ENCODE results near the gene NID1. TPM values are rescaled to one million over a fixed set of nuclear protein-coding genes. Genes with fewer than 3 reads are reported as not detected.

The NID1 gene
- total RNA-seq, 1 experiment from 2014 or later = 0.32 TPM

DNA sequence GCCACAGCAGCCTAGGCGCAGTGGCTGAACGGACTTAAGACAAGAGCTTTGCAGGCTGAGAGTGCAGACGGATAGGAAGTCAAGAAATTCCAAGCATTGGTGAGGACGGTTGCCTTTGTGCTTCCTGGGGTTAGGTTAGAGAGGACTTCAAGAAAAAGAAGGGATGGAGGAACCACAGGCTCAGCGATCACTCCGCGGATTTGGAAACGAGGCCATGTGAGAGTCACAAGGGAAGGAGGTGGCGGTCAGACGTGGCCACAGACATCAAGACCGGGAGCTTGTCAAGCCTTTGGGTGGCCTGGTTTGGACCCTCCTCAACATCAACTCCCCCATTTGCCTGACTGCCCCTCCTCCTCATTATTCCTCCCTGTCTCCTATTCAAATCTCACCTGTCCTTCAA lies 62.3 kb downstream of the NID1 start (continued):
- TF ChIP-seq, protein P1, sequence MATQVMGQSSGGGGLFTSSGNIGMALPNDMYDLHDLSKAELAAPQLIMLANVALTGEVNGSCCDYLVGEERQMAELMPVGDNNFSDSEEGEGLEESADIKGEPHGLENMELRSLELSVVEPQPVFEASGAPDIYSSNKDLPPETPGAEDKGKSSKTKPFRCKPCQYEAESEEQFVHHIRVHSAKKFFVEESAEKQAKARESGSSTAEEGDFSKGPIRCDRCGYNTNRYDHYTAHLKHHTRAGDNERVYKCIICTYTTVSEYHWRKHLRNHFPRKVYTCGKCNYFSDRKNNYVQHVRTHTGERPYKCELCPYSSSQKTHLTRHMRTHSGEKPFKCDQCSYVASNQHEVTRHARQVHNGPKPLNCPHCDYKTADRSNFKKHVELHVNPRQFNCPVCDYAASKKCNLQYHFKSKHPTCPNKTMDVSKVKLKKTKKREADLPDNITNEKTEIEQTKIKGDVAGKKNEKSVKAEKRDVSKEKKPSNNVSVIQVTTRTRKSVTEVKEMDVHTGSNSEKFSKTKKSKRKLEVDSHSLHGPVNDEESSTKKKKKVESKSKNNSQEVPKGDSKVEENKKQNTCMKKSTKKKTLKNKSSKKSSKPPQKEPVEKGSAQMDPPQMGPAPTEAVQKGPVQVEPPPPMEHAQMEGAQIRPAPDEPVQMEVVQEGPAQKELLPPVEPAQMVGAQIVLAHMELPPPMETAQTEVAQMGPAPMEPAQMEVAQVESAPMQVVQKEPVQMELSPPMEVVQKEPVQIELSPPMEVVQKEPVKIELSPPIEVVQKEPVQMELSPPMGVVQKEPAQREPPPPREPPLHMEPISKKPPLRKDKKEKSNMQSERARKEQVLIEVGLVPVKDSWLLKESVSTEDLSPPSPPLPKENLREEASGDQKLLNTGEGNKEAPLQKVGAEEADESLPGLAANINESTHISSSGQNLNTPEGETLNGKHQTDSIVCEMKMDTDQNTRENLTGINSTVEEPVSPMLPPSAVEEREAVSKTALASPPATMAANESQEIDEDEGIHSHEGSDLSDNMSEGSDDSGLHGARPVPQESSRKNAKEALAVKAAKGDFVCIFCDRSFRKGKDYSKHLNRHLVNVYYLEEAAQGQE (IDR thresholded peaks at IDR 0.05; ENCODE audit: low read depth) = no peak
- TF ChIP-seq ZFX (IDR thresholded peaks at IDR 0.05) = no peak
- TF ChIP-seq TCF7L2 (IDR thresholded peaks at IDR 0.05; ENCODE audit: borderline replicate concordance, extremely low read depth, insufficient read depth, insufficient read length) = no peak
- TF ChIP-seq, protein P2, sequence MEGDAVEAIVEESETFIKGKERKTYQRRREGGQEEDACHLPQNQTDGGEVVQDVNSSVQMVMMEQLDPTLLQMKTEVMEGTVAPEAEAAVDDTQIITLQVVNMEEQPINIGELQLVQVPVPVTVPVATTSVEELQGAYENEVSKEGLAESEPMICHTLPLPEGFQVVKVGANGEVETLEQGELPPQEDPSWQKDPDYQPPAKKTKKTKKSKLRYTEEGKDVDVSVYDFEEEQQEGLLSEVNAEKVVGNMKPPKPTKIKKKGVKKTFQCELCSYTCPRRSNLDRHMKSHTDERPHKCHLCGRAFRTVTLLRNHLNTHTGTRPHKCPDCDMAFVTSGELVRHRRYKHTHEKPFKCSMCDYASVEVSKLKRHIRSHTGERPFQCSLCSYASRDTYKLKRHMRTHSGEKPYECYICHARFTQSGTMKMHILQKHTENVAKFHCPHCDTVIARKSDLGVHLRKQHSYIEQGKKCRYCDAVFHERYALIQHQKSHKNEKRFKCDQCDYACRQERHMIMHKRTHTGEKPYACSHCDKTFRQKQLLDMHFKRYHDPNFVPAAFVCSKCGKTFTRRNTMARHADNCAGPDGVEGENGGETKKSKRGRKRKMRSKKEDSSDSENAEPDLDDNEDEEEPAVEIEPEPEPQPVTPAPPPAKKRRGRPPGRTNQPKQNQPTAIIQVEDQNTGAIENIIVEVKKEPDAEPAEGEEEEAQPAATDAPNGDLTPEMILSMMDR (IDR thresholded peaks at IDR 0.05 in 2 of 3, conservative IDR thresholded peaks at IDR 0.05 in 1 of 3; ENCODE audit: borderline replicate concordance in 1 of 3, insufficient read depth in 1 of 3, low read depth in 2 of 3, low read length in 2 of 3) = no peak
- TF ChIP-seq, protein P3, sequence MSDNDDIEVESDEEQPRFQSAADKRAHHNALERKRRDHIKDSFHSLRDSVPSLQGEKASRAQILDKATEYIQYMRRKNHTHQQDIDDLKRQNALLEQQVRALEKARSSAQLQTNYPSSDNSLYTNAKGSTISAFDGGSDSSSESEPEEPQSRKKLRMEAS (IDR thresholded peaks at IDR 0.05) = no peak
- no peak for TF ChIP-seq SP1 (IDR thresholded peaks at IDR 0.05; ENCODE audit: low read depth)

DNA sequence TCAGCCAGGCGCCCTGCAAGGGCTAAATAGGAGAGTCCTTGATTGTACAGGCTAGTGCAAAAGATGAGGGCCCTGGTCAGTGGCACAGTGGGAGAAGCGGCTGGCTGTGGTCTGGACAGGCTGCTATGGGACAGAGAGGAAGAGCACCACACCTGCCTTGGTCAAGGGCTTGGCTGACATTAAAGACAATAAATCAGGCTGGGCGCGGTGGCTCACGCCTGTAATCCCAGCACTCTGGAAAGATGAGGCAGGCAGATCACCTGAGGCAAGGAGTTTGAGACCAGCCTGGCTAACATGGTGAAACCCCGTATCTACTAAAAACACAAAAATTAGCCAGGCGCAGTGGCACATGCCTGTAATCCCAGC lies 62.9 kb downstream of the NID1 start:
- H3K27ac ChIP-seq (ENCODE audit: low read depth, low read length) = no peak overlapping the region
- POLR2A ChIA-PET = no interaction called here
- H3K36me3 ChIP-seq (ENCODE audit: control insufficient read depth in 1 of 2, insufficient read depth in 2 of 2, low read length in 2 of 2) = no peaks in the 10 kb centered on the region
- BruUV-seq (replicated peaks) = no TSS peak
- no peaks in the 10 kb centered on the region for H3K79me2 ChIP-seq (ENCODE audit: insufficient read depth, low read length)
- no peaks in the 10 kb centered on the region for H3K9me3 ChIP-seq (ENCODE audit: control insufficient read depth in 1 of 2, insufficient read depth in 1 of 2, low read depth in 1 of 2, low read length in 2 of 2)
- H3K4me2 ChIP-seq (ENCODE audit: low read length) = no peak overlapping the region
- no peaks in the 10 kb centered on the region for H4K20me1 ChIP-seq (ENCODE audit: insufficient read depth)
- DNase-seq (ENCODE audit: low read depth, low spot score) = no peak
- H3K9me2 ChIP-seq (ENCODE audit: insufficient read depth) = no peaks in the 10 kb centered on the region
- H2AFZ ChIP-seq (ENCODE audit: low read depth, low read length, poor library complexity, severe bottlenecking) = no peak overlapping the region
- H3K4me3 ChIP-seq (replicated peaks in 1 of 2; ENCODE audit: low read depth in 1 of 2, low read length in 2 of 2) = no peak overlapping the region
- H3K27me3 ChIP-seq (ENCODE audit: insufficient read depth, low read length) = no peaks in the 10 kb centered on the region
- intact Hi-C loops (cut with micrococcal nuclease) = no loop called here
- CTCF ChIA-PET = no interaction called here
- no peak for ATAC-seq
- H3K4me1 ChIP-seq (ENCODE audit: control insufficient read depth in 1 of 2, insufficient read depth in 2 of 2, low read length in 2 of 2) = peaks cover 8 to 36% of the 10 kb centered on the region in 2 experiments
- H3K9ac ChIP-seq (ENCODE audit: low read length) = no peak overlapping the region
- RAD21 ChIA-PET (ENCODE audit: low non-redundant PET in 1 of 2, low total read pairs in 2 of 2, uncharacterized antibody in 2 of 2, unreplicated experiment in 2 of 2) = no interaction called here
- no peak for TF ChIP-seq ZFX (IDR thresholded peaks at IDR 0.05)
- no peak for TF ChIP-seq POLR2A (IDR thresholded peaks at IDR 0.05; ENCODE audit: borderline replicate concordance, extremely low read depth, insufficient read depth, insufficient read length)
- TF ChIP-seq EZH2phosphoT487 (IDR thresholded peaks at IDR 0.05; ENCODE audit: borderline replicate concordance) = no peak
- TF ChIP-seq RAD21 (IDR thresholded peaks at IDR 0.05; ENCODE audit: low read depth) = no peak
- TF ChIP-seq, protein P1 (IDR thresholded peaks at IDR 0.05; ENCODE audit: low read depth) = no peak
- TF ChIP-seq FOSL1 (IDR thresholded peaks at IDR 0.05; ENCODE audit: low read depth) = no peak
- TF ChIP-seq TCF7L2 (IDR thresholded peaks at IDR 0.05; ENCODE audit: borderline replicate concordance, extremely low read depth, insufficient read depth, insufficient read length) = no peak
- TF ChIP-seq POLR2AphosphoS5 (IDR thresholded peaks at IDR 0.05; ENCODE audit: low read depth, low read length) = no peak
- TF ChIP-seq, protein P4, sequence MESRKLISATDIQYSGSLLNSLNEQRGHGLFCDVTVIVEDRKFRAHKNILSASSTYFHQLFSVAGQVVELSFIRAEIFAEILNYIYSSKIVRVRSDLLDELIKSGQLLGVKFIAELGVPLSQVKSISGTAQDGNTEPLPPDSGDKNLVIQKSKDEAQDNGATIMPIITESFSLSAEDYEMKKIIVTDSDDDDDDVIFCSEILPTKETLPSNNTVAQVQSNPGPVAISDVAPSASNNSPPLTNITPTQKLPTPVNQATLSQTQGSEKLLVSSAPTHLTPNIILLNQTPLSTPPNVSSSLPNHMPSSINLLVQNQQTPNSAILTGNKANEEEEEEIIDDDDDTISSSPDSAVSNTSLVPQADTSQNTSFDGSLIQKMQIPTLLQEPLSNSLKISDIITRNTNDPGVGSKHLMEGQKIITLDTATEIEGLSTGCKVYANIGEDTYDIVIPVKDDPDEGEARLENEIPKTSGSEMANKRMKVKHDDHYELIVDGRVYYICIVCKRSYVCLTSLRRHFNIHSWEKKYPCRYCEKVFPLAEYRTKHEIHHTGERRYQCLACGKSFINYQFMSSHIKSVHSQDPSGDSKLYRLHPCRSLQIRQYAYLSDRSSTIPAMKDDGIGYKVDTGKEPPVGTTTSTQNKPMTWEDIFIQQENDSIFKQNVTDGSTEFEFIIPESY (IDR thresholded peaks at IDR 0.05; ENCODE audit: extremely low read depth, insufficient replicate concordance, low read length) = no peak
- no peak for TF ChIP-seq EZH2 (IDR thresholded peaks at IDR 0.05)

Measured in HCT116 (cell line).